H9 (cell line): Measurements from ENCODE around the gene STRADA. TPM values are rescaled to one million over a fixed set of nuclear protein-coding genes. Genes with fewer than 3 reads are reported as not detected.

ENCODE experiments used
- DNase-seq: peaks from one replicate; pipeline ENCODE4 v3.0.0-alpha.2; 2017
- H2AFZ ChIP-seq: one replicate; pipeline ENCODE4 v1.6.1; 2013; ENCODE audit warnings: mild to moderate bottlenecking, low read length, control low read depth, moderate library complexity
- H2AK5ac ChIP-seq: 2 replicates; pipeline ENCODE4 v1.6.1; 2013; ENCODE audit warnings: low read length, control low read depth, mixed read lengths; ENCODE audit not compliant: insufficient read length
- H2BK120ac ChIP-seq: one replicate; pipeline ENCODE4 v1.6.1; 2013; ENCODE audit warnings: low read depth, mild to moderate bottlenecking, low read length, control low read depth, inconsistent platforms; ENCODE audit not compliant: poor library complexity, severe bottlenecking
- H2BK12ac ChIP-seq: 2 replicates; pipeline ENCODE4 v1.6.1; 2013; ENCODE audit warnings: low read length, control low read depth, mixed read lengths, low read depth; ENCODE audit not compliant: insufficient read length
- H2BK15ac ChIP-seq: 2 replicates; pipeline ENCODE4 v1.6.1; 2013; ENCODE audit warnings: low read depth, low read length, control low read depth
- H2BK20ac ChIP-seq: one replicate; pipeline ENCODE4 v1.6.1; 2013; ENCODE audit warnings: low read depth, mild to moderate bottlenecking, low read length, control low read depth, inconsistent platforms; ENCODE audit not compliant: poor library complexity, severe bottlenecking
- H2BK5ac ChIP-seq: 2 replicates; pipeline ENCODE4 v1.6.1; 2013; ENCODE audit warnings: low read length, control low read depth, mixed read lengths; ENCODE audit not compliant: insufficient read length
- H3K14ac ChIP-seq: 2 replicates; pipeline ENCODE4 v1.6.1; 2013; ENCODE audit warnings: low read length, control low read depth; ENCODE audit not compliant: insufficient read depth
- H3K18ac ChIP-seq: 2 replicates; pipeline ENCODE4 v1.6.1; 2013; ENCODE audit warnings: low read depth, mild to moderate bottlenecking, mixed read lengths, low read length, control low read depth; ENCODE audit not compliant: insufficient read length
- H3K23ac ChIP-seq: 2 replicates; pipeline ENCODE4 v1.6.1; 2013; ENCODE audit warnings: low read length, control low read depth, mixed read lengths, low read depth; ENCODE audit not compliant: insufficient read length
- H3K23me2 ChIP-seq: 2 replicates; pipeline ENCODE4 v1.6.1; 2013; ENCODE audit warnings: low read depth, mild to moderate bottlenecking, mixed read lengths, low read length, control low read depth; ENCODE audit not compliant: insufficient read length, poor library complexity, severe bottlenecking
- H3K27ac ChIP-seq: 2 replicates; pipeline ENCODE4 v1.5.1; 2013; ENCODE audit warnings: low read length, control low read depth, mixed read lengths, low read depth; ENCODE audit not compliant: insufficient read length
- H3K27me3 ChIP-seq: 2 replicates; pipeline ENCODE4 v1.6.1; 2013; ENCODE audit warnings: low read length, control low read depth, inconsistent platforms; ENCODE audit not compliant: insufficient read depth
- H3K4ac ChIP-seq: 2 replicates; pipeline ENCODE4 v1.6.1; 2013; ENCODE audit warnings: low read depth, mild to moderate bottlenecking, control low read depth, inconsistent platforms, low read length, moderate library complexity
- H3K4me1 ChIP-seq: 2 replicates; pipeline ENCODE4 v1.6.1; 2013; ENCODE audit warnings: low read length, control low read depth, inconsistent platforms; ENCODE audit not compliant: insufficient read depth
- H3K4me2 ChIP-seq: 2 replicates; pipeline ENCODE4 v1.6.1; 2013; ENCODE audit warnings: low read length, control low read depth, mixed read lengths; ENCODE audit not compliant: insufficient read length, insufficient read depth
- H3K56ac ChIP-seq: 2 replicates; pipeline ENCODE4 v1.6.1; 2013; ENCODE audit warnings: low read depth, mild to moderate bottlenecking, mixed read lengths, low read length, control low read depth; ENCODE audit not compliant: insufficient read length
- H3K79me1 ChIP-seq: 2 replicates; pipeline ENCODE4 v1.6.1; 2013; ENCODE audit warnings: low read depth, mild to moderate bottlenecking, moderate library complexity, low read length, control low read depth, inconsistent platforms; ENCODE audit not compliant: insufficient read depth, poor library complexity, severe bottlenecking
- H3K79me2 ChIP-seq: 2 replicates; pipeline ENCODE4 v1.6.1; 2013; ENCODE audit warnings: low read length, control low read depth, inconsistent platforms; ENCODE audit not compliant: insufficient read depth
- H3K9ac ChIP-seq: 2 replicates; pipeline ENCODE4 v1.6.1; 2013; ENCODE audit warnings: low read length, control low read depth, mixed read lengths; ENCODE audit not compliant: insufficient read length; ENCODE audit errors: extremely low read depth
- H3K9me3 ChIP-seq: one replicate; pipeline ENCODE4 v1.6.1; 2013; ENCODE audit warnings: low read depth, low read length, inconsistent platforms; ENCODE audit not compliant: control insufficient read depth
- H3T11ph ChIP-seq: one replicate; pipeline ENCODE4 v1.6.1; 2013; ENCODE audit warnings: mild to moderate bottlenecking, low read length, control low read depth, inconsistent platforms
- H4K20me1 ChIP-seq: one replicate; pipeline ENCODE4 v1.6.1; 2013; ENCODE audit not compliant: control insufficient read depth, insufficient read length, insufficient read depth
- H4K5ac ChIP-seq: 2 replicates; pipeline ENCODE4 v1.6.1; 2013; ENCODE audit warnings: low read depth, mild to moderate bottlenecking, mixed read lengths, low read length, control low read depth; ENCODE audit not compliant: insufficient read length
- H4K8ac ChIP-seq: replicated peaks from 2 replicates; pipeline ENCODE4 v1.6.1; 2013; ENCODE audit warnings: low read length, control low read depth, mixed read lengths, low read depth; ENCODE audit not compliant: insufficient read length
- H4K91ac ChIP-seq: 2 replicates; pipeline ENCODE4 v1.6.1; 2013; ENCODE audit warnings: low read depth, mild to moderate bottlenecking, moderate library complexity, mixed read lengths, low read length, control low read depth; ENCODE audit not compliant: insufficient read length
- H3K27ac Mint-ChIP-seq, 3 experiments: 2 replicates in 2 of 3; 3 replicates in 1 of 3; pipeline ENCODE4 v1.8.0; 2020 to 2021; ENCODE audit warnings: mixed read lengths in 3 of 3, mild to moderate bottlenecking in 1 of 3, moderate library complexity in 1 of 3
- H3K27me3 Mint-ChIP-seq: 2 replicates; pipeline ENCODE4 v1.8.0; 2021; ENCODE audit warnings: low read depth, mild to moderate bottlenecking, moderate library complexity, mixed read lengths
- H3K36me3 Mint-ChIP-seq, 3 experiments: 2 replicates in 2 of 3; 3 replicates in 1 of 3; pipeline ENCODE4 v1.8.0; 2020 to 2021; ENCODE audit warnings: low read depth in 3 of 3, mixed read lengths in 3 of 3; ENCODE audit not compliant: insufficient read depth in 1 of 3
- H3K4me1 Mint-ChIP-seq, 2 experiments: 2 replicates each; pipeline ENCODE4 v1.8.0; 2020; ENCODE audit warnings: mixed read lengths in 2 of 2
- H3K4me3 Mint-ChIP-seq, 2 experiments: 2 replicates in 1 of 2; 3 replicates in 1 of 2; pipeline ENCODE4 v1.8.0; 2020 to 2021; ENCODE audit warnings: mild to moderate bottlenecking in 2 of 2, mixed read lengths in 2 of 2, moderate library complexity in 1 of 2
- H3K9me3 Mint-ChIP-seq, 2 experiments: 2 replicates in 1 of 2; 3 replicates in 1 of 2; pipeline ENCODE4 v1.8.0; 2020; ENCODE audit warnings: mild to moderate bottlenecking in 2 of 2, mixed read lengths in 2 of 2, moderate library complexity in 1 of 2
- CTCF ChIP-seq: fragments of 200-600 bp; sonication (generic); conservative IDR thresholded peaks from 3 replicates; pipeline ENCODE4 v1.8.0; 2021; ENCODE audit warnings: antibody characterized with exemption, mild to moderate bottlenecking
- WGBS: extraction: QIAGEN DNeasy Blood & Tissue Kit; methylation state at CpG from one replicate; pipeline ENCODE4 v1.1.7; 2013; ENCODE audit warnings: missing lambda C conversion rate, low lambda C conversion rate, mixed read lengths; ENCODE audit not compliant: insufficient read length; ENCODE audit errors: extremely low coverage; 5-methylcytosine and 5-hydroxymethylcytosine counted together
- total RNA-seq: library from RNA; stranded (reverse); gene quantifications from 2 replicates; pipeline ENCODE4 v1.2.1, GENCODE V29; 2021

STRADA gene
- total RNA-seq, 1 experiment from 2014 or later = 35.0 TPM

- Histone ChIP-seq H2AK5ac (no peak overlapping the region), H4K5ac (no peak overlapping the region), H3K79me1 (no peaks in the 10 kb centered on the region), H2BK12ac (no peak overlapping the region), H3K9me3 (no peaks in the 10 kb centered on the region), H3K27me3 (no peaks in the 10 kb centered on the region), H2BK5ac (no peak overlapping the region), H3K23ac (no peak overlapping the region), H3T11ph (no peak overlapping the region), H3K23me2 (no peaks in the 10 kb centered on the region), H3K56ac (no peak overlapping the region), H3K4me1 (no peaks in the 10 kb centered on the region; the same call in 1 of the 2 replicates), H3K14ac (no peak overlapping the region), H3K4ac (no peak overlapping the region), H2BK120ac (no peak overlapping the region), H3K79me2 (peaks cover 66% of the 10 kb centered on the region), H3K18ac (no peak overlapping the region), H4K91ac (no peak overlapping the region), H2BK20ac (no peak overlapping the region), H3K9ac (no peak overlapping the region), H2BK15ac (no peak overlapping the region), H4K20me1 (peaks cover 2% of the 10 kb centered on the region), H3K4me2 (no peak overlapping the region), H2AFZ (no peak overlapping the region), H4K8ac (no peak overlapping the region), H3K27ac (no peak overlapping the region)
- no peak for DNase-seq
- peaks cover 7 to 10% of the 10 kb centered on the region in 2 experiments for H3K4me1 Mint-ChIP-seq
- peaks cover 20 to 56% (median 50%) of the 10 kb centered on the region in 3 experiments; a peak in 6 of 7 replicates for H3K36me3 Mint-ChIP-seq
- no peak for TF ChIP-seq CTCF
- no peak overlapping the region for H3K27ac Mint-ChIP-seq
- no peak overlapping the region for H3K4me3 Mint-ChIP-seq
- WGBS = no CpG with 5 or more reads among the region's 4 CpGs
- H3K9me3 Mint-ChIP-seq = no peaks in the 10 kb centered on the region
- H3K27me3 Mint-ChIP-seq = no peaks in the 10 kb centered on the region
These were observed 39.3 kb upstream of the STRADA start for GRCh38 chr17:63780928-63781327.
